Activated CD8-positive, alpha-beta memory T cell treated with anti-CD3 and anti-CD28 coated beads for 24 hours (primary cell): ENCODE data around the gene EZR.

ENCODE experiments used
- DNase-seq: peaks from one replicate; pipeline ENCODE4 v3.0.0-alpha.2; 2020

The EZR gene

GRCh38 chr6:158793432-158793831 is 25.7 kb downstream of the EZR start:
- DNase-seq: peak; percentile 59

DNA sequence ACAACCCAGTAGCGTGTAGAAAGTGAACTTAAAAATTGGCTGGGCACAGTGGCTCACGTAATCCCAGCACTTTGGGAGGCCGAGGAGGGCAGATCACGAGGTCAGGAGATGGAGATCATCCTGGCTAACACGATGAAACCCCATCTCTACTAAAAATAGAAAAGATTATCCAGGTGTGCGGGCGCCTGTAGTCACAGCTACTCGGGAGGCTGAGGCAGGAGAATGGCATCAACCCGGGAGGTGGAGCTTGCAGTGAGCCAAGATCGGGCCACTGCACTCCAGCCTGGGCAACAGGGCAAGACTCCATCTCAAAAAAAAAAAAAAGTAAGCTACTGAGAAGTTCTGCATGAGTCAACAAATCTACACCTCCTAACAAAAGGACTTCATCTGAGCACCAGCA is 26.7 kb downstream of the EZR start:
- DNase-seq: peak; percentile 32

DNA sequence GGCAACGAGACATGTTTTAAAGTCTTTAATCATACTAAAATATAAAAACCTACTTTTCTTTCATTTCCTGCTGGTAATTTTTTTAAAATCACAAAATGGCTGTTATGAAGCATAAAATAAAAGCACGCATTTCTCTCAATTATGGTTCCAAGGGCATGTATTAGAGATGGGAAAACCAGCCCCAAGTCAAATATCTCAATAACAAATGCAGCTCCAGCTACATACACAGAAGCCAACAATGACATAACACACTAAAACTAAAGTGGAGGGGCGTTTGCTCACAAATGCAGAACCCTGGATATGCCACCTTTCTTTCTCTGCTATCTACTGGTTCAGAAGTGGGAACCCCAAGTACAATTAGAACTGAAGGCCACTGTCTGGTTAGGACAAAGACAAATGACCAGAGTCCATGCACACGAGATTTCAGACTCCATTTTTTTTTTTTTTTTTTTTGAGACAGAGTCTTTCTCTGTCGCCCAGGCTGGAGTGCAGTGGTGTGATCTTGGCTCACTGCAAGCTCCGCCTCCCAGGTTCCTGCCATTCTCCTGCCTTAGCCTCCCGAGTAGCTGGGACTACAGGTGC is 27.8 kb downstream of the EZR start:
- DNase-seq: peak; percentile 3

DNA sequence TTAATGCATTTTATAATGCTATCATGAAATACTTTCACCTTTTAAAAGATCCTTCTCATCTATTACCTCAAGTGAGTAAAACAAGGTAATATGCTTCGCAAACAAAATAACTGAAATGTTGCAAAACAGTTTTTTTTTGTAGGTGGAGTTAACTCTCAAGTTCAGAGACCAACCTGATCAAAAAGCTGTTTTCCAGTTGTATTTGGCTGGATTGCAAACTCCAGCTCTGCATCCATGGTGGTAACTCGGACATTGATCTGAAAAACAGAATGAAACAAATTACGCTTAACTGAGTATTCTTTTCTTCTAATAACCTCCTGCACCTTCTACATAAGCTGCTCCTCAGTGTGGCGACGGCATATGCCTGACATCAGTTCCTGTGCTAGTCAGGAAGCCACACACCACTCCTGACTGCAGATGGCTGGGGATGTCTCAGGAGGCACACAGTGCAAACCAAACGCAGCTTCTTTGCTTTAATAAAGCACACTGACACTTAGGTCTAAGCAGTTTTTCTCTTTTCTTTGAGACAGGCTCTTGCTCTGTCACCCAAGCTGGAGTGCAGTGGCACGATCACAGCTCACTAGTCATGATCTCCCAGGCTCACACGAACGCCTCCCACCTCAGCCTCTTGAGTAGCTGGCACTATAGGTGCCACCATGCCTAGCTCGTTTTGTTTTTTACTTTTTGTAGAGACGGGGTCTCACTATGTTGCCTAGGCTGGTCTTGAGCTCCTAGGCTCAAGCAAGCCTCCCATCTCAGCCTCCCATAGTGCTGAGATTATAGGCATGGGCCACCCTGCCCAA is 29.9 kb downstream of the EZR start:
- DNase-seq: peak; percentile 69

- peak; percentile 43 for DNase-seq
Observed at GRCh38 chr6:158787395-158787794, 31.8 kb downstream of the EZR start.

DNA sequence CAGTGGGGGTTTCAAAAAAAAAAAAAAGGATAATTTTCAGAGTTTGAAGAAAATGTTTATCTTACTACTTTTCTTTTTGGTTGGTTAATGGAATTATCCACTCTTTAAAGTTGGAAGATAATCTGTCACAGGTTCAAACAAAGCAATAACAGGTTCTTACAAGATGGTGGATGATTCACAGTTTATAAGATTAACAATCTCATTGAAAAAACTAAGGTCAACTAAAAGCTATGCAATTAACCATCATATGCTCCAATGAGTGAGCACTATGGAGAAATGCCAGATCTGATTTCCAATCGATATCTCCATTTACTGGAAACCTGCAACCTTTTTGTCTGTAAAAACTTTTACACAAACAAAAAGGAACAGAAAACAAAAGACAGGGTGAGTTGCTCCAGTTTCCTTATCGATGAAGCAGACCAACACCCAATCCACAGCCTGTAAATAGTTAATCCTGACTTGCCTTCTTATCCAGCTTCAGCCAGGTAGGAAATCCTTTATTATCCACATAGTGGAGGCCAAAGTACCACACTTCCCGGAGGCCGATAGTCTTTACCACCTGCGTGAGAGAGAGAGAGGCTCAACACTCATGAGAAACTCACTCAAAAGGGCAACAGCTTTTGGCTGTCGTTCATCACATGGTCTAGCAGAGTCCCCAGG is 32.4 kb downstream of the EZR start:
- peak; percentile 26 for DNase-seq

DNA sequence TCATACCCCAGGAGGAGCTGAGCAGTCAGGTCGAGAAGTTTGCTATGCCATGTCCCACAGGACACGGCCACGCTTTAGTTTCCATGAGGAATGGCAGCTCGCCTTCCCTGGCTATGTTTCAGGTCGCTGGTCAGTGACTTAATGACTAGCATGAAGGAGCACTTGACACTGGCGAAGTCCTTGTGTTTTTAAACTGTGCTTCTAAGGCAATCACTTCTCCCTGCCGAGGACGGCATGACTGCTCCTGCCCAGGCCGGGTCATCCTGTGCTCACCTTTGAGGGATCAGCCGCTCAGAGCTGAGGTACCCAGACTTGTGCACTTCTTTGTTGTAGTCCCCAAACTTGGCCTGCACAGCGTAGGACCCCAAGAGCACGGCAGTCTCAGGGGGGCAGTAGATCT is 34.1 kb downstream of the EZR start:
- no peak for DNase-seq

DNA sequence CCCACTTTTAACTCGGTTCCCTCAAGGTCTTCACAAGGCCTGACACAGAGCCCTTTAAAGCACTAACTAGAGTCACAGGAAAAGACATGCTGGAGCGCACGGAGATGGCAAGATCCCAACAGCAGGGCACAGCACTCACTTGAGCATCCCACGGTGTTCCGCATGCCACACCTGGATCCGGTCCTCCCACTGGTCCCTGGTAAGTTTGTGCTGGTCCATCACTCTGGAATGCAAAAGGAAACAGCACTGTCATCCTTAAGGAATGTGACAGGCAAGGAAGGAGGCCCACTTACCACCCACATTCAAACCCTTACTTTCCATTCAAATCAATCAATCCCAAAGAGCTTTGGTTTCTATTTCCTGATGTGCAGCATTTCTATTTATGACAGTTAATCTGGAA is 34.7 kb downstream of the EZR start:
- DNase-seq: no peak

GRCh38 chr6:158783851-158784250 is 35.3 kb downstream of the EZR start:
- no peak for DNase-seq

DNA sequence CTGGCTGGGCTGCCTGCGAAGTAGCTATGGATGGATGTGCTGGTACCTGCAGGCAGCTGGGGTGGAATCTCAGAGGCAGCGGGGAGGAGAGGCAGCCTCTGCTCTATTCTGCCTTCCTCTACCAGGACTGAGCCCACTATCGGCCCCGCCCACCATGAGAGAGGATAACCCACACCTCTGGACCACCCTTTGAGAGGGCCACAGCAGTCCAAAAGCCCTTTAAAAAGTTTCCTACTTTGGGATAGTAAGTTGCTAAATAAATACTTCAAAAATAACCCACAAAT is 36.1 kb downstream of the EZR start:
- no peak for DNase-seq

DNA sequence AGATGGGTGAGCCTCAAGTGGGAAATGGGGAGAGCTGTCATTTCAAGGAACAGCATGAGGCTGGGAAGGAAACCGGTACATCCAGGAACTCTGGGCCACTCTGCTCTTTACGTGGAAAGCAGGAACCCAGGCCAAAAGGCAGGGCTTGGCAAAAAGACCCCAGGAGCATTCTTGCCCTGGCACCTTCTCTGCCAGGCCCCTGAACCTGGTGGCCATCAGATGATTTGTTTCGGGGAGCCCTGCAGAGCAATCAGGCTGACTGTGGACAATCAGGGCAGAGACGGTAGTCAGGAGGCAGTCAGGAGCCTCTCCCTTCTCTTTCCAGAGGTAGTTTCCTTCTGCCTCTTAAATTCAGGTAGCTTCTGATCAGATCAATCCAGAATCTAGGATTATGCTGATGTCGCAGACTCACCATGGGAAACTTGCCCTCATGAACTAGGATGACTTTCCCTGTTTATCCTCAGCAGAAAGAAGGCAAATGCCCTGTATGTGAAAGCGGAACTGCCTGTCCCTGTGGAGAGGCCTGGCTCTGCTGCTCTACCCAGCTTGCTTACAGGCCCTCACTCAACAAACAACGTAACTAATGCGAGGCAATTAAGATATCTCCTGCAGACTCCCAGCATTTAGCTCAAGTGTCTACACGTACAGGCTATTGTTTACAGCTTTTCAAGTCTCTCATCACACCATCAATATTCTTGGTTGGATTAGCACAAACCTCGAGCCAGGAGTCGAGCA is 36.6 kb downstream of the EZR start:
- DNase-seq: no peak

DNA sequence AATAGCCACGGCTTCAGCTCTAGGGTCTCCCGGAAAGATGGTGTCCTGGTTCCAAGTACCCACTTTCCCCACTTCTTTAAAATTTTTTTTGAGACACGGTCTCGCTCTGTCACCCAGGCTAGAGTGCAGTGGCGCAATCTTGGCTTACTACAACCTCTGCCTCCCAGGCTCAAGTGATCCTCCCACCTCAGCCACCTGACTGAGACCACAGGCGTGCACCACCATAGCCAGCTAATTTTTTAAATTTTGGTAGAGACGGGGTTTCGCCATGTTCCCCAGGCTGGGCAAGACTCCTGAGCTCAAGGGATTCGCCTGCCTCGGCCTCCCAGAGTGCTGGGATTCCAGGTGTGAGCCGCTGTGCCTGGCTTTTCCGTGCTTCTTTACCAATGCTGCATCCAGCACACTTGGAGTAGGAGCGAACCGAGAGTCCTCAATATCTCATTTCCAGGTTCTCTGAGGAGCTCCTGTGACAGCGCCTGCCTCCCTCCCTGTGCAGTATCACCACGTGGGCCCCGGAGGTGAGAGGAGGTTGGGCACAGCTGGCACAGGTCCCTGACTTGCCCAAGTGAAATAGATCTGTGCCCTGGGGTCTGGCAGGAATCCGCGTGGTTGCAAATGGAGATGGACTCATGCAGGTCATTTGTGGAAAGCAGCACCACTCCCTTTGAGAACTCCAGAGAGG is 37.3 kb downstream of the EZR start:
- DNase-seq: no peak

- DNase-seq: no peak
Observed at GRCh38 chr6:158780988-158781691, 38.0 kb downstream of the EZR start.

DNA sequence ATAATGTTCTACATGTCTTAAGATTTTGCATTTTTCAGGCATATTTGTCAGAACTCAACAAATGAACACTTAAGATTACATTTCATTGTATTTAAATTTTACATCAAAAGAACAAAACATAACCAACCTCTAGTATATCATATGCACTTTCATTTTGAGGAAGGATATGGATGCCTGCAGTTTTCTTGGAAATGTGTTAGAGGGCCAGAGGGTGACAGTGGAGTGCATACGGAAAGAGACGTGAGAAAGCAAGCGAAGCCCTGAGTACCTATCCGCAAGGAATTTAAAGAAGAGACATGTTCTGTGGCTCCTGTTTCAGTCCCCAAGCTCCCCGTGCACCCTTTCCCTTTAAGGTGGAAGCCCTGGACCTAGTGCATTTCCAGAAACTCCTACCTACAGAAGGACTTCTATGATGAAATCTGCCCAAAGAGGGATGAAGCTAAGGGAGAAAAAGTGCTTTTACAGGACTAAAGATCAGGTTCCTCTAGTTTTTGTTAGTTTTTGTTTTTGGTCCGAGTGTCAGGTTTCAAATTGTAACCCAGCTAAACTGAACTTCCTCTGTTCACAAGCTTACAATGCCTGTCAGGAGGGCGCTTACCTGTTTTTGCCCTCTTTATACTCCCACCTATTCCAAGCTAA is 38.8 kb downstream of the EZR start:
- no peak for DNase-seq

GRCh38 chr6:158778005-158778527 is 41.1 kb downstream of the EZR start:
- no peak for DNase-seq

DNA sequence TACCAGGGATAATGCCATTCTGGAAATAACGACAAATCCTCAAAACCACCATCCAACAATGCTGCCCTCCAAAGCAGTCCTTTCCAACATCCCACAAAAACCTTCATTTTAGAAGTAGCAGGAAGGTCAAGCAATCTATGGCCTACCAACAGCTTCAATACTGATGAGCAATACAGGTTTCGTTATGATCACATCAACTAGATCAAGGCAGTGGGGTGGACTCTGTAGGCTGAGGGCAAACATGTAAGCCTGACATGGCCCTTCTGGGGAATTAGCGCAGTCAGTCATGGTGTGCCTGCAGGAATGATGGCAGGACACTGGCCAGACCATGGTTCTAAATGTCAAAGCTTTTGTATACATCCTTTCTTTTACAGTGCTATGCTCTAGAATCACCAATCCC is 41.7 kb downstream of the EZR start:
- no peak for DNase-seq

- DNase-seq: no peak
Observed at GRCh38 chr6:158776737-158777136, 42.4 kb downstream of the EZR start.

DNA sequence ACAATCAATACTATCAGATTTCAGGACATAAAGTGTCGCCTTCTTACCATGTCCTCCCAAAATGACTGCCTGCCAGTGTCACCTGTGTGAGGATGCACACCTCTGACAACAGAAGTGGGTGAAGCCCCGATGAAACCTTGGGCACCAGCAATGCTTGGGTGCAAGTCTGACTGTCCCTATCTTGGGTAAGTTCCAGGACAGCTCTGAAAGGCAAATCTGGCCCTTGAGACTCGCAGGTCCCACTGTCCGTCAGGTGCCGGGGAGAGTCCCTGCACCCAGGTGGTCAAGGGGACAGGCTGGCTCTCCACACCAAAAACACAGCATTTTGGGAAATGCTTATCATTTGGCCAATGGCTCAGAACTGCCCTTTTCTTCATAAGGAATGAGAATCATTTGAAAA is 43.3 kb downstream of the EZR start:
- DNase-seq: no peak

- no peak for DNase-seq
Observed at GRCh38 chr6:158774717-158775449, 44.3 kb downstream of the EZR start.

GRCh38 chr6:158773581-158774449 is 45.4 kb downstream of the EZR start:
- no peak for DNase-seq
